ENCODE measurements around the gene SMIM10. TPM values are rescaled to one million over a fixed set of nuclear protein-coding genes. Genes with fewer than 3 reads are reported as not detected.

Gene SMIM10
- total and polyA plus RNA-seq, 2 of the 13 experiments (the other 11 are each of a cell fraction or from before 2014, with no cell fraction given) = not detected

DNA sequence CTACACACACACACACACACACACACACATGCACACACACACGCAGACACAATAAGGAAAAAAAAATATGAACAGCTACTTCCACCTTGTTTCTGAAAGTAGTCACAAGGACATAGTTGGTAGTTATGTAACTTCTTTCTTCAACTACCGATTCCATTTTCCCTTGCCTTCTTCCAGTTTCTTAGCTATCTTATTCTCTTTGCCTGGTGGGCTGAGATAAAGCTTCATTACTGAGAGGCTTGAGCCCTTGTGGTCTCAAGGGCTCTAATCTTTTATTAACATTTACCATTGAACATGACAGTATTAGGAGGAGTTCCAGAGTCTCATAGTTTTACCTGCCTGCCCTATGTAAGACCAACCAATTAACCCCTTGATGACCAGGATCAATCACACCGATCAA lies 8.9 kb upstream of the SMIM10 start:
- no peak for ATAC-seq
- TF ChIP-seq KAT7 (CRISPR knock-in tag; IDR thresholded peaks at IDR 0.05; ENCODE audit: borderline replicate concordance) (no peak), ZNF619 (CRISPR knock-in tag; IDR thresholded peaks at IDR 0.05) (no peak), ZFP1 (CRISPR knock-in tag; IDR thresholded peaks at IDR 0.05) (no peak), ZNF691 (CRISPR knock-in tag; IDR thresholded peaks at IDR 0.05; ENCODE audit: borderline replicate concordance, low read depth) (no peak), ZNF589 (CRISPR knock-in tag; conservative IDR thresholded peaks at IDR 0.05) (no peak), IRX3 (CRISPR knock-in tag; IDR thresholded peaks at IDR 0.05; ENCODE audit: borderline replicate concordance, low read depth) (no peak), ZNF687 (CRISPR knock-in tag; IDR thresholded peaks at IDR 0.05) (no peak)
- intact Hi-C loops (cut with micrococcal nuclease; ENCODE audit: unreplicated experiment) = no loop called here
- DNase-seq (ENCODE audit: low spot score) = no peak
- H2AFZ ChIP-seq (ENCODE audit: low read length) = no peak overlapping the region
- H3K4me2 ChIP-seq (ENCODE audit: low read depth, low read length) = no peak overlapping the region
- WGBS (ENCODE audit: low lambda C conversion rate) = 0% methylated on average over 3 of the region's 3 CpGs
- H3K4me1 ChIP-seq (ENCODE audit: insufficient read depth, low read length) = no peaks in the 10 kb centered on the region
- H3K27me3 ChIP-seq (ENCODE audit: control insufficient read depth in 1 of 2, insufficient read depth in 2 of 2, low read length in 2 of 2) = no peaks in the 10 kb centered on the region; a peak in 1 of 5 replicates
- ChIA-PET CTCF (ENCODE audit: low intra/inter-chr PET ratio, low total read pairs) (no interaction called here), POLR2A (no interaction called here)
- H3K27ac ChIP-seq (ENCODE audit: extremely low read length, insufficient read depth, low read length) = no peak overlapping the region
- no peaks in the 10 kb centered on the region for H3K9me3 ChIP-seq (ENCODE audit: low read length)
- no peak overlapping the region for H3K4me3 ChIP-seq (replicated peaks in 1 of 3; ENCODE audit: insufficient read depth in 1 of 3, low read depth in 2 of 3, low read length in 3 of 3)
- H3K9ac ChIP-seq (ENCODE audit: insufficient read depth, low read depth, low read length) = no peak overlapping the region
- no peaks in the 10 kb centered on the region for H3K36me3 ChIP-seq (replicated peaks in 1 of 2; ENCODE audit: control insufficient read depth in 1 of 2, insufficient read depth in 2 of 2, low read length in 2 of 2)
- no peaks in the 10 kb centered on the region for H3K79me2 ChIP-seq (ENCODE audit: insufficient read depth, low read length)
- no peaks in the 10 kb centered on the region for H4K20me1 ChIP-seq (ENCODE audit: insufficient read depth, low read length)
- BruUV-seq (replicated peaks) = no TSS peak
- in situ Hi-C loops (cut with HindIII; ENCODE audit: extremely low pct_ligation_motif_present, low pct_unique_long_range_greater_than_20kb) = no loop called here
- FAIRE-seq = no peak
